Testis (tissue), 3 donors: ENCODE data around the gene ABCC8. TPM values are rescaled to one million over a fixed set of nuclear protein-coding genes. Genes with fewer than 3 reads are reported as not detected.
A peak's percentile ranks its signal among the peaks of the same experiment; 100 is the strongest.

ENCODE experiments used
- DNase-seq: peaks from one replicate; pipeline ENCODE4 v3.0.0-alpha.2; 2019
- H3K27ac ChIP-seq, 2 donors: fragments of 200-600 bp; sonication (generic); one replicate each; pipeline ENCODE4 v1.5.1; 2019
- H3K27me3 ChIP-seq: fragments of 200-600 bp; sonication (generic); one replicate; pipeline ENCODE4 v1.5.1; 2019
- H3K36me3 ChIP-seq: fragments of 200-600 bp; sonication (generic); one replicate; pipeline ENCODE4 v1.5.1; 2017; ENCODE audit warnings: low read depth; ENCODE audit errors: missing control alignments
- H3K4me1 ChIP-seq: fragments of 200-600 bp; sonication (generic); one replicate; pipeline ENCODE4 v1.5.1; 2019
- H3K4me3 ChIP-seq, 2 donors: fragments of 200-600 bp; sonication (generic); one replicate each; pipeline ENCODE4 v1.5.1; 2017 to 2019
- H3K9me3 ChIP-seq: fragments of 200-600 bp; sonication (generic); one replicate; pipeline ENCODE4 v1.5.1; 2017
- CTCF ChIP-seq, 3 experiments: fragments of 450-650 bp in 2 of 3; fragments of 200-600 bp in 1 of 3; sonication (generic) in 1 of 3; IDR thresholded peaks; one replicate each; pipeline ENCODE4 v1.5.1; 2016 to 2019; ENCODE audit warnings: antibody characterized with exemption in 3 of 3, mild to moderate bottlenecking in 2 of 3, moderate library complexity in 1 of 3
- POLR2A ChIP-seq: fragments of 450-650 bp; IDR thresholded peaks from one replicate; pipeline ENCODE4 v1.6.1; 2017; ENCODE audit warnings: antibody characterized with exemption, mild to moderate bottlenecking, moderate library complexity
- WGBS, 2 donors: methylation state at CpG; one replicate each; pipeline ENCODE4 v1.1.5; 2018; 5-methylcytosine and 5-hydroxymethylcytosine counted together
- intact Hi-C: fragments of 100-400 bp; cut with DNase I; formaldehyde crosslinking; loops from one replicate; pipeline ENCODE4 v1.15.1; 2023; ENCODE audit warnings: low total_unique reads
- polyA plus RNA-seq: library from polyadenylated mRNA; stranded (reverse); fragments of 350-450 nt; fragmentation: Illumina TruSeq; extraction: RNeasy Lipid Tissue Mini Kit (QIAGEN cat#74804); gene quantifications from one replicate; pipeline ENCODE4 v1.2.3, GENCODE V29; 2014; ENCODE audit warnings: low read depth, low replicate concordance; ENCODE audit not compliant: insufficient read depth
- total RNA-seq, 2 donors: library from RNA; depleted of rRNA; stranded (reverse); fragments of >200 nt; gene quantifications; one replicate each; pipeline ENCODE4 v1.2.3, GENCODE V29; 2016

ABCC8 gene
- total and polyA plus RNA-seq, 3 donors from 2014 or later, result 1.5 to 2.2 (median 2.0) TPM

- 0% methylated on average over 37 to 68 of the region's 69 CpGs for WGBS, 2 donors
- DNase-seq, result peak; percentile 85
- H3K36me3 ChIP-seq, result no peaks in the 10 kb centered on the region
- peak overlapping the region; percentile 71 to 76 for H3K4me3 ChIP-seq
- H3K9me3 ChIP-seq, result no peaks in the 10 kb centered on the region
- intact Hi-C loops, result no loop called here
- TF ChIP-seq POLR2A (no peak), CTCF (IDR thresholded peaks at IDR 0.05) (no peak)
- peaks cover 4% of the 10 kb centered on the region for H3K4me1 ChIP-seq
- H3K27me3 ChIP-seq, result no peaks in the 10 kb centered on the region
- H3K27ac ChIP-seq, result peak overlapping the region; percentile 46 to 82
These were observed 123.5 kb downstream of the ABCC8 start for GRCh38 chr11:17352950-17353820.

GRCh38 chr11:17351510-17352176 lies 125.0 kb downstream of the ABCC8 start, which contains the start of gene NCR3LG1:
TSS of gene NCR3LG1 (plus strand) at chr11:17351800. CDS start at chr11:17351970, 170 bp downstream.
- no peaks in the 10 kb centered on the region for H3K9me3 ChIP-seq
- no peaks in the 10 kb centered on the region for H3K27me3 ChIP-seq
- H3K4me3 ChIP-seq, result peak within 1 kb of the TSS; percentile 71 to 76
- peak; percentile 66 for DNase-seq
- H3K36me3 ChIP-seq, result no peaks in the 10 kb centered on the region
- WGBS, 2 donors, result 2 to 5% methylated on average over 50 to 59 of the region's 61 CpGs
- TF ChIP-seq POLR2A, result no peak
- no peak for TF ChIP-seq CTCF (IDR thresholded peaks at IDR 0.05)
- H3K27ac ChIP-seq, result peak within 1 kb of the TSS; percentile 34 to 82
- intact Hi-C loops, result no loop called here
- peaks cover 4% of the 10 kb centered on the region for H3K4me1 ChIP-seq

GRCh38 chr11:17351172-17351509 lies 125.5 kb downstream of the ABCC8 start:
- intact Hi-C loops, result no loop called here
- Histone ChIP-seq H3K4me3 (peak overlapping the region in 1 of 2 donors; percentile 76), H3K27me3 (no peaks in the 10 kb centered on the region), H3K27ac (no peak overlapping the region), H3K36me3 (no peaks in the 10 kb centered on the region), H3K4me1 (peaks cover 4% of the 10 kb centered on the region), H3K9me3 (no peaks in the 10 kb centered on the region)
- TF ChIP-seq POLR2A, result no peak
- peak in 1 of 3 experiments; percentile 20 for TF ChIP-seq CTCF (IDR thresholded peaks at IDR 0.05)
- WGBS, 2 donors, result 23 to 26% methylated on average over 12 of the region's 12 CpGs
- DNase-seq, result no peak

GRCh38 chr11:17350455-17351171 lies 126.0 kb downstream of the ABCC8 start:
- Histone ChIP-seq H3K27ac (no peak overlapping the region), H3K27me3 (no peaks in the 10 kb centered on the region), H3K9me3 (no peaks in the 10 kb centered on the region), H3K4me3 (no peak overlapping the region), H3K4me1 (peaks cover 4% of the 10 kb centered on the region), H3K36me3 (no peaks in the 10 kb centered on the region)
- intact Hi-C loops, result no loop called here
- DNase-seq, result no peak
- TF ChIP-seq CTCF (IDR thresholded peaks at IDR 0.05) (no peak), POLR2A (no peak)
- WGBS, 2 donors, result 70 to 88% methylated on average over 7 of the region's 7 CpGs
